Small intestine (tissue), 7 donors: ENCODE data around the gene SEPTIN6. TPM values are rescaled to one million over a fixed set of nuclear protein-coding genes. Genes with fewer than 3 reads are reported as not detected.
"Not testable (repeated sequence)": the region's sequence is repeated elsewhere in the genome, so short reads cannot be mapped to it uniquely, and the experiment has no call there.

Experiments used
- DNase-seq, 2 donors: peaks; one replicate each; pipeline versions ENCODE4 v3.0.0 to v3.0.0-alpha.2; 2013
- FAIRE-seq: peaks from 2 replicates; lab custom pipeline; 2012; peaks lifted over from hg19 to GRCh38; lab: Jason Lieb, UNC
- H3K27ac ChIP-seq, 3 donors: one replicate each; pipeline ENCODE4 v1.5.1; 2013; ENCODE audit warnings: low read length in 2 of 3, mild to moderate bottlenecking in 2 of 3, control low read depth in 1 of 3, inconsistent platforms in 1 of 3, low read depth in 1 of 3, moderate library complexity in 1 of 3
- H3K27me3 ChIP-seq, 3 donors: one replicate each; pipeline ENCODE4 v1.6.1; 2013; ENCODE audit warnings: low read length in 3 of 3, inconsistent platforms in 1 of 3; ENCODE audit not compliant: control insufficient read depth in 3 of 3, insufficient read depth in 3 of 3
- H3K36me3 ChIP-seq, 3 donors: one replicate each; pipeline ENCODE4 v1.6.1; 2013; ENCODE audit warnings: low read length in 3 of 3, inconsistent platforms in 1 of 3, low read depth in 1 of 3, mild to moderate bottlenecking in 1 of 3, moderate library complexity in 1 of 3; ENCODE audit not compliant: control insufficient read depth in 3 of 3, insufficient read depth in 2 of 3
- H3K4me1 ChIP-seq, 3 donors: one replicate each; pipeline ENCODE4 v1.6.1; 2013; ENCODE audit warnings: low read length in 2 of 3, inconsistent platforms in 1 of 3, low read depth in 1 of 3, mild to moderate bottlenecking in 1 of 3, moderate library complexity in 1 of 3; ENCODE audit not compliant: control insufficient read depth in 3 of 3, insufficient read depth in 2 of 3
- H3K4me3 ChIP-seq, 3 donors: one replicate each; pipeline ENCODE4 v1.5.1; 2013; ENCODE audit warnings: low read length in 3 of 3, control low read depth in 1 of 3, inconsistent platforms in 1 of 3, low read depth in 1 of 3, mild to moderate bottlenecking in 1 of 3, moderate library complexity in 1 of 3
- H3K9me3 ChIP-seq, 2 donors: one replicate each; pipeline ENCODE4 v1.6.1; 2013; ENCODE audit warnings: low read depth in 1 of 2, low read length in 1 of 2; ENCODE audit not compliant: control insufficient read depth in 2 of 2, insufficient read depth in 1 of 2
- WGBS, 3 donors: extraction: QIAGEN DNeasy Blood & Tissue Kit; methylation state at CpG; one replicate each; pipeline ENCODE4 v1.1.7; 2013; 5-methylcytosine and 5-hydroxymethylcytosine counted together
- polyA plus RNA-seq, 4 donors: library from polyadenylated mRNA; stranded (reverse) in 3 of 4; unstranded in 1 of 4; fragments of 200-250 nt in 3 of 4; fragments of 120-200 nt in 1 of 4; gene quantifications; one replicate each; pipeline versions ENCODE4 v1.2.1 to v1.2.3, GENCODE V29; 2013
- donor health status: healthy with polysubstance abuse.
- donor health status: control.
- donor health status: control.
- donor health status: Bipolar disorder and iron deficiency.
- donor health status: healthy.

Gene SEPTIN6
- polyA plus RNA-seq, 4 donors: 3.6 to 13.0 (median 6.9) TPM

GRCh38 chrX:119673336-119673735 lies 19.6 kb downstream of the SEPTIN6 start:
- Histone ChIP-seq H3K9me3 (no peaks in the 10 kb centered on the region), H3K27ac (no peak overlapping the region), H3K4me3 (no peak overlapping the region), H3K4me1 (peaks cover 0 to 5% (median 0%) of the 10 kb centered on the region in 3 donors), H3K27me3 (no peaks in the 10 kb centered on the region), H3K36me3 (no peaks in the 10 kb centered on the region)
- WGBS, 3 donors: 83 to 92% (median 88%) methylated on average over 8 of the region's 8 CpGs
- DNase-seq (no peak), FAIRE-seq (no peak)

DNA sequence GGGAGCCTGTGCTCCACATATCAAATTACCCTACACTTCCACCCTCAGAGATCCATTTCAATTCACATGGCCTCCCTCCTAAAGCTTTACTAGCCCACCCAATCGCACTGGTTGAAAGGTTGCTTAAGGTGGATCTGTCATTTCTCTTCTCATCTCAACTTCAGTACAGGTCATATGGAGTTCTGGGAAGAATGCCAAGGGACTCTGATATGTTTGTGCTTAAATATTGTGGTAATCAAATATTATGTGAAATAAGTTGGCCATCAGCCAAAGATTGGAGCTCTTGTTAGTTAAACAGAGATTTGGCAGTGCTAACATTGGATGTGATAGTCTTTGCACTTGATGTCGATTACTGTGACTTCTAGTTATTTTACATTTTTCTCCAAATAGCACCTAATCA lies 20.5 kb downstream of the SEPTIN6 start:
- no peak for FAIRE-seq

GRCh38 chrX:119669424-119670037 lies 23.4 kb downstream of the SEPTIN6 start:
- Histone ChIP-seq H3K4me1 (no peaks in the 10 kb centered on the region), H3K27ac (peak overlapping the region in 1 of 3 donors; percentile 42), H3K9me3 (no peaks in the 10 kb centered on the region), H3K36me3 (no peaks in the 10 kb centered on the region), H3K4me3 (no peak overlapping the region), H3K27me3 (no peaks in the 10 kb centered on the region)
- FAIRE-seq: no peak
- no peak for DNase-seq
- 57 to 67% (median 65%) methylated on average over 6 of the region's 6 CpGs for WGBS, 3 donors

More for the DNA sequence above, 20.5 kb downstream of the SEPTIN6 start:
- peaks cover 0 to 5% (median 0%) of the 10 kb centered on the region in 3 donors for H3K4me1 ChIP-seq
- no peaks in the 10 kb centered on the region for H3K27me3 ChIP-seq
- DNase-seq: peak in 1 of 2 donors; percentile 83
- 13 to 50% (median 49%) methylated on average over 2 of the region's 2 CpGs for WGBS, 3 donors
- H3K36me3 ChIP-seq: no peaks in the 10 kb centered on the region
- peak overlapping the region in 1 of 3 donors; percentile 38 for H3K27ac ChIP-seq
- no peak overlapping the region for H3K4me3 ChIP-seq
- H3K9me3 ChIP-seq: no peaks in the 10 kb centered on the region

- no peaks in the 10 kb centered on the region for H3K4me1 ChIP-seq
- H3K9me3 ChIP-seq: no peaks in the 10 kb centered on the region
- H3K4me3 ChIP-seq: no peak overlapping the region
- DNase-seq (no peak), FAIRE-seq (no peak)
- no peaks in the 10 kb centered on the region for H3K36me3 ChIP-seq
- no peak overlapping the region for H3K27ac ChIP-seq
- WGBS, 3 donors: 63 to 81% (median 64%) methylated on average over 16 of the region's 16 CpGs
- no peaks in the 10 kb centered on the region for H3K27me3 ChIP-seq
Measured at GRCh38 chrX:119667111-119667878, 25.7 kb downstream of the SEPTIN6 start.

DNA sequence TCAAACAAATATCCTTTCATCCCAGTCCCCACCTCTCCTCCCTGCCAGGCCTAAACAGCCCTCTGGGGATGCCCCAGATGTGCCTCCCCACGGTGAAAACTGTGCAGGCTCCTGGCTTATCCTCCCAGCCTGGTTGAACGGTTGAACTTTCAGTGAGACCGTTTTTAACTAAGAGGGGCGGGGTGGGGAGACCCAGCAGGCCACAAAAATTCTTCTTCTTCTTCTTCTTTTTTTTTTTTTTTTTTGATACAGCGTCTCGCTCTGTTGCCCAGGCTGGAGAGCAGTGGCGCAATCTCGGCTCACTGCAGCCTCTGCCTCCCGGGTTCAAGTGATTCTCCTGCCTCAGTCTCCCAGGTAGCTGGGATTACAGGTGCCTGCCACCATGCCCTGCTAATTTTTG lies 28.1 kb downstream of the SEPTIN6 start:
- 86 to 91% (median 88%) methylated on average over 5 to 9 of the region's 9 CpGs for WGBS, 3 donors
- H3K9me3 ChIP-seq, H3K4me3 ChIP-seq, H3K27ac ChIP-seq, H3K4me1 ChIP-seq, H3K27me3 ChIP-seq, DNase-seq, FAIRE-seq, H3K36me3 ChIP-seq: not testable (repeated sequence)

DNA sequence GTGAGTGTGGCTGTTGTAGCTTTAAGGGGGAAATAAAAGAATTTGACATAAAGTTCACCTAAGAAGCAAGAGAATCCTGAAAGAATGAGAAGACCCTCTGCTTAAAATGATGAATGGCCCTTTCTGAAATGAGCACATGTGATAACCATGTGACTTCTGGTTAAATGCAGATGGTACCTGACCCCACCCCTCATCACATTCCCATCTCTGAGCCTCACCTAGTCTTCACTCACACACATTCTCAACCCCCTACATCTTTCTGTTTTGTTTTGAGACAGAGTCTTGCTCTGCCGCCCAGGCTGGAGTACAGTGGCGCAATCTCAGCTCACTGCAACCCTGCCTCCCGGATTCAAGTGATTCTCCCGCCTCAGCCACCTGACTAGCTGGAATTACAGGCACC lies 31.5 kb downstream of the SEPTIN6 start:
- Histone ChIP-seq H3K36me3 (no peaks in the 10 kb centered on the region), H3K9me3 (no peaks in the 10 kb centered on the region), H3K4me1 (no peaks in the 10 kb centered on the region), H3K27me3 (no peaks in the 10 kb centered on the region), H3K4me3 (no peak overlapping the region), H3K27ac (no peak overlapping the region)
- no peak for DNase-seq
- no peak for FAIRE-seq
- WGBS, 3 donors: 81 to 91% (median 90%) methylated on average over 2 to 4 of the region's 4 CpGs

DNA sequence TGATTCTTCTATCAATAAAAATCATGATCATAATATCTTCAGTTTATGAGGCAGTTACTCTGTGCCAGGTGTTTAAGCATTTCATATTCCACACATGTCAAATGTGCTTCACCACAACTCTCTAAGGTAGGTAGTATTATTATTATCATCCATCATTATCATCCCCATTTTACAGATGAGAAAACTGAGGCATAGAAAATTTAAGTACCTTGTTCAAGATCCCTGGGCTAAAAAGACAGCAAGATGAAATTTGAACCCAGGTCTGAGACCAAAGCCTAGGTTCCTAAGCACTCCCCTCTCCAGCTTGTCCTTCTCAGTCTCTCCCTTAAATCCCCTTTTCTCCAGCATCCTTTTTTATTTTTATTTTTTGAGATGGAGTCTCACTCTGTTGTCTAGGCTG lies 33.4 kb downstream of the SEPTIN6 start:
- FAIRE-seq: no peak
- H3K9me3 ChIP-seq: no peaks in the 10 kb centered on the region
- no peaks in the 10 kb centered on the region for H3K4me1 ChIP-seq
- no peaks in the 10 kb centered on the region for H3K36me3 ChIP-seq
- no peak overlapping the region for H3K27ac ChIP-seq
- H3K27me3 ChIP-seq: no peaks in the 10 kb centered on the region
- no peak overlapping the region for H3K4me3 ChIP-seq
- DNase-seq: no peak

GRCh38 chrX:119655125-119655524 lies 37.8 kb downstream of the SEPTIN6 start:
- H3K4me3 ChIP-seq: no peak overlapping the region
- H3K4me1 ChIP-seq: no peaks in the 10 kb centered on the region
- no peaks in the 10 kb centered on the region for H3K27me3 ChIP-seq
- no peaks in the 10 kb centered on the region for H3K9me3 ChIP-seq
- DNase-seq (no peak), FAIRE-seq (no peak)
- peaks cover 0 to 6% (median 0%) of the 10 kb centered on the region in 3 donors for H3K36me3 ChIP-seq
- peak overlapping the region in 1 of 3 donors; percentile 38 for H3K27ac ChIP-seq
- 61 to 79% (median 68%) methylated on average over 6 of the region's 6 CpGs for WGBS, 3 donors
